ENCODE data around the gene DHX34.

DNA sequence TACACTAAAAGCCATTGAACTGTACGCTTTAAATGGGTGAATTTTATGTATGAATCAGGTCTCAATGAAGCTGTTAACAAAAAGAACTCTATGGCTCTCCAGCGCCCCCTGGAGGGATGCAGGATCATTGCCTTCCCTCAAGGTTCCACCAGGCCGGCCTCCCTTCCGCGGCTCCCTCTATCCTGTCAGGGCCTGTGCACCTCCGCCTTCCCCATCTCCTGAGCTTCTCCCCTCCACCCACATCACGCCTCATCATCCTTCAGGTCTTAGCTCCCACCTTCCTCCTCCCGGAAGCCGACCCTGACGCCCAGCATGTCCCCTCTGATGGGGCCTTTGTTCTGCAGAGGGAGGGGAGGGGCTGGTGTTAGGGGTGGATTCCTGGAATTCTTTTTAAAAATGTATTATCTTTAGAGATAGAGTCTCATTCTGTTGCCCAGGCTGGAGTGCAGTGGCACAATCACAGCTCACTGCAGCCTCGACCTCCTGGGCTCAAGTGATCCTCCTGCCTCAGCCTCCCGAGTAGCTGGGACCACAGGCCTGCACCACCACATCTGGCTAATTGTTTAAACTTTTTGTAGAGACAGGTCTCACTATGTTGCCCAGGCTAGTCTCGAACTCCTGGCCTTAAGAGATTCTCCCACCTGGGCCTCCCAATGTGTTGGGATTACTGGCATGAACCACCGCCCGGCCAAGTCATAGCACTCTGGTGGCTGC lies 42.6 kb downstream of the DHX34 start:
- TF ChIP-seq, protein P1, sequence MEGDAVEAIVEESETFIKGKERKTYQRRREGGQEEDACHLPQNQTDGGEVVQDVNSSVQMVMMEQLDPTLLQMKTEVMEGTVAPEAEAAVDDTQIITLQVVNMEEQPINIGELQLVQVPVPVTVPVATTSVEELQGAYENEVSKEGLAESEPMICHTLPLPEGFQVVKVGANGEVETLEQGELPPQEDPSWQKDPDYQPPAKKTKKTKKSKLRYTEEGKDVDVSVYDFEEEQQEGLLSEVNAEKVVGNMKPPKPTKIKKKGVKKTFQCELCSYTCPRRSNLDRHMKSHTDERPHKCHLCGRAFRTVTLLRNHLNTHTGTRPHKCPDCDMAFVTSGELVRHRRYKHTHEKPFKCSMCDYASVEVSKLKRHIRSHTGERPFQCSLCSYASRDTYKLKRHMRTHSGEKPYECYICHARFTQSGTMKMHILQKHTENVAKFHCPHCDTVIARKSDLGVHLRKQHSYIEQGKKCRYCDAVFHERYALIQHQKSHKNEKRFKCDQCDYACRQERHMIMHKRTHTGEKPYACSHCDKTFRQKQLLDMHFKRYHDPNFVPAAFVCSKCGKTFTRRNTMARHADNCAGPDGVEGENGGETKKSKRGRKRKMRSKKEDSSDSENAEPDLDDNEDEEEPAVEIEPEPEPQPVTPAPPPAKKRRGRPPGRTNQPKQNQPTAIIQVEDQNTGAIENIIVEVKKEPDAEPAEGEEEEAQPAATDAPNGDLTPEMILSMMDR (IDR thresholded peaks at IDR 0.05; ENCODE audit: low read depth, low read length, poor library complexity, severe bottlenecking), result peak; percentile 93
- TF ChIP-seq EZH2phosphoT487 (IDR thresholded peaks at IDR 0.05; ENCODE audit: borderline replicate concordance, low read length), result no peak
